ENCODE results near the gene MAGIX. TPM values are rescaled to one million over a fixed set of nuclear protein-coding genes. Genes with fewer than 3 reads are reported as not detected.

MAGIX gene
- total RNA-seq, 1 experiment from 2014 or later = 1.9 TPM

- no peak overlapping the region for H3K18ac ChIP-seq (ENCODE audit: insufficient read length, low read depth, low read length)
- no peaks in the 10 kb centered on the region for H3K4me1 ChIP-seq (ENCODE audit: insufficient read depth, low read length)
- peak overlapping the region; percentile 28 for H3K4me2 ChIP-seq (ENCODE audit: insufficient read depth, insufficient read length, low read length)
- Mint-ChIP-seq H3K36me3 (ENCODE audit: insufficient read depth in 1 of 3, low read depth in 3 of 3) (peaks cover 0 to 8% (median 5%) of the 10 kb centered on the region in 3 experiments; a peak in 3 of 7 replicates), H3K4me1 (peaks cover 9 to 25% of the 10 kb centered on the region in 2 experiments), H3K4me3 (peak overlapping the region; percentile 72 to 84), H3K9me3 (peaks cover 58 to 61% of the 10 kb centered on the region in 2 experiments), H3K27me3 (ENCODE audit: low read depth) (peaks cover 29% of the 10 kb centered on the region), H3K27ac (peak overlapping the region; percentile 91 to 96 (median 91))
- H4K8ac ChIP-seq (replicated peaks; ENCODE audit: insufficient read length, low read depth, low read length) = no peak overlapping the region
- no peak overlapping the region for H2BK20ac ChIP-seq (ENCODE audit: low read depth, low read length, poor library complexity, severe bottlenecking)
- peaks cover 17% of the 10 kb centered on the region for H3K9me3 ChIP-seq (ENCODE audit: control insufficient read depth, low read depth, low read length)
- WGBS (ENCODE audit: extremely low coverage, insufficient read length, low lambda C conversion rate) = no CpG with 5 or more reads among the region's 69 CpGs
- H3K79me1 ChIP-seq (ENCODE audit: insufficient read depth, low read depth, low read length, poor library complexity, severe bottlenecking) = no peaks in the 10 kb centered on the region
- peak; percentile 89 for DNase-seq
- no peak overlapping the region for H3K4ac ChIP-seq (ENCODE audit: low read depth, low read length)
- no peak overlapping the region for H3T11ph ChIP-seq (ENCODE audit: low read length)
- H2AK5ac ChIP-seq (ENCODE audit: insufficient read length, low read length) = no peak overlapping the region
- no peak overlapping the region for H3K27ac ChIP-seq (ENCODE audit: insufficient read length, low read depth, low read length)
- H3K14ac ChIP-seq (ENCODE audit: insufficient read depth, low read length) = no peak overlapping the region
- no peaks in the 10 kb centered on the region; the same call in 1 of the 2 replicates for H3K27me3 ChIP-seq (ENCODE audit: insufficient read depth, low read length)
- H4K20me1 ChIP-seq (ENCODE audit: control insufficient read depth, insufficient read depth, insufficient read length) = no peaks in the 10 kb centered on the region
- no peak overlapping the region for H2BK5ac ChIP-seq (ENCODE audit: insufficient read length, low read length)
- no peak overlapping the region for H2BK12ac ChIP-seq (ENCODE audit: insufficient read length, low read depth, low read length)
- no peak overlapping the region for H2AFZ ChIP-seq (ENCODE audit: low read length)
- H3K56ac ChIP-seq (ENCODE audit: insufficient read length, low read depth, low read length) = no peak overlapping the region
- no peak overlapping the region for H3K23ac ChIP-seq (ENCODE audit: insufficient read length, low read depth, low read length)
- H4K91ac ChIP-seq (ENCODE audit: insufficient read length, low read depth, low read length) = no peak overlapping the region
- peaks cover 14% of the 10 kb centered on the region for H3K23me2 ChIP-seq (ENCODE audit: insufficient read length, low read depth, low read length, poor library complexity, severe bottlenecking)
- H3K9ac ChIP-seq (ENCODE audit: extremely low read depth, insufficient read length, low read length) = no peak overlapping the region
- peak; percentile 70 for TF ChIP-seq CTCF (conservative IDR thresholded peaks at IDR 0.05)
- no peak overlapping the region for H4K5ac ChIP-seq (ENCODE audit: insufficient read length, low read depth, low read length)
- no peak overlapping the region for H2BK15ac ChIP-seq (ENCODE audit: low read depth, low read length)
- no peaks in the 10 kb centered on the region for H3K79me2 ChIP-seq (ENCODE audit: insufficient read depth, low read length)
- no peak overlapping the region for H2BK120ac ChIP-seq (ENCODE audit: low read depth, low read length, poor library complexity, severe bottlenecking)
Observed at GRCh38 chrX:49163555-49164419, 1.2 kb downstream of the MAGIX start.

Data from H9 (cell line).